ENCODE results near the gene UFSP2. TPM values are rescaled to one million over a fixed set of nuclear protein-coding genes. Genes with fewer than 3 reads are reported as not detected.
A peak's percentile ranks its signal among the peaks of the same experiment; 100 is the strongest.

UFSP2 gene
- total RNA-seq, 1 experiment from 2014 or later, result 22.7 TPM

- Histone ChIP-seq H4K20me1 (ENCODE audit: insufficient read depth) (no peaks in the 10 kb centered on the region), H3K27ac (no peak overlapping the region), H3F3A (ENCODE audit: insufficient read depth, low read depth) (no peaks in the 10 kb centered on the region), H3K4me1 (replicated peaks; ENCODE audit: insufficient read depth) (no peaks in the 10 kb centered on the region), H3K4me2 (no peak overlapping the region), H2AFZ (no peak overlapping the region), H3K4me3 (no peak overlapping the region), H3K79me2 (ENCODE audit: low read depth) (no peaks in the 10 kb centered on the region), H3K36me3 (ENCODE audit: low read depth) (no peaks in the 10 kb centered on the region), H3K9me2 (ENCODE audit: insufficient read depth) (no peaks in the 10 kb centered on the region), H3K27me3 (ENCODE audit: insufficient read depth, low read depth) (no peaks in the 10 kb centered on the region), H3K9me3 (ENCODE audit: insufficient read depth, low read depth) (no peaks in the 10 kb centered on the region)
- POLR2A ChIA-PET (ENCODE audit: unreplicated experiment), result no interaction called here
- TF ChIP-seq CTCF (conservative IDR thresholded peaks at IDR 0.05) (no peak), EZH2 (IDR thresholded peaks at IDR 0.05; ENCODE audit: low read depth) (no peak)
- CTCF ChIA-PET, result no interaction called here
- intact Hi-C loops (cut with micrococcal nuclease; ENCODE audit: unreplicated experiment), result no loop called here
- DNase-seq, result no peak
- no TSS peak for BruUV-seq (replicated peaks)
Observed at GRCh38 chr4:185435466-185435865, 9.7 kb upstream of the UFSP2 start.

DNA sequence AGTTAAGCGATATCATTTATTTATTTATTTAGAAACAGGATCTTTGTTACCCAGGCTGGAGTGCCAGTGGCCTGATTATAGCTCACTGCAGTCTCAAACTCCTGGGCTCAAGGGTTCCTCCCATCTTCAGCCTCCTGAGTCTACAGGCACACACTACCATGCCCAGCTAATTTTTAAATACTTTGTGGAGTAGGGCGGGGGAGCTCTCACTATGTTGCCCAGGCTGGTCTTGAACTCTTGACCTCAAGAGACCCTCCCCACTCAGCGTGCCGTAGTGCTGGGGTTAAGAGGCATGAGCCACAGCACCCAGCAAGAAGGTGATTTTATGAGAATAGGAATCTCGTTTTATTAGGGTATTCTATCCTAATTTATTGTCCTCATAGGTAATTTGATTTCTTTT is 3.9 kb upstream of the UFSP2 start:
- no peaks in the 10 kb centered on the region for H3K9me3 ChIP-seq (ENCODE audit: insufficient read depth, low read depth)
- TF ChIP-seq EZH2 (IDR thresholded peaks at IDR 0.05; ENCODE audit: low read depth) (no peak), CTCF (conservative IDR thresholded peaks at IDR 0.05) (no peak)
- POLR2A ChIA-PET (ENCODE audit: unreplicated experiment), result no interaction called here
- no peaks in the 10 kb centered on the region for H3K9me2 ChIP-seq (ENCODE audit: insufficient read depth)
- no peak for DNase-seq
- no peak overlapping the region for H3K27ac ChIP-seq
- intact Hi-C loops (cut with micrococcal nuclease; ENCODE audit: unreplicated experiment), result loop anchor here (5.0 kb wide), 1 partner anchor 168 kb away; no protein-coding TSS in a partner anchor
- no peak overlapping the region for H3K4me3 ChIP-seq
- no peaks in the 10 kb centered on the region for H3F3A ChIP-seq (ENCODE audit: insufficient read depth, low read depth)
- no peak overlapping the region for H3K4me2 ChIP-seq
- BruUV-seq (replicated peaks), result no TSS peak
- 0 out of 2 replicates have a peak, but pooled peaks cover 4% of the 10 kb centered on the region for H3K79me2 ChIP-seq (ENCODE audit: low read depth)
- CTCF ChIA-PET, result no interaction called here
- H3K36me3 ChIP-seq (ENCODE audit: low read depth), result no peaks in the 10 kb centered on the region
- H4K20me1 ChIP-seq (ENCODE audit: insufficient read depth), result no peaks in the 10 kb centered on the region
- no peaks in the 10 kb centered on the region for H3K27me3 ChIP-seq (ENCODE audit: insufficient read depth, low read depth)
- no peak overlapping the region for H2AFZ ChIP-seq
- peaks cover 5% of the 10 kb centered on the region for H3K4me1 ChIP-seq (replicated peaks; ENCODE audit: insufficient read depth)

- H4K20me1 ChIP-seq (ENCODE audit: insufficient read depth), result no peaks in the 10 kb centered on the region
- H2AFZ ChIP-seq, result no peak overlapping the region
- no peak overlapping the region for H3K4me2 ChIP-seq
- no peaks in the 10 kb centered on the region for H3F3A ChIP-seq (ENCODE audit: insufficient read depth, low read depth)
- H3K79me2 ChIP-seq (ENCODE audit: low read depth), result 0 out of 2 replicates have a peak, but pooled peaks cover 4% of the 10 kb centered on the region
- intact Hi-C loops (cut with micrococcal nuclease; ENCODE audit: unreplicated experiment), result loop anchor here (5.0 kb wide), 1 partner anchor 170 kb away; no protein-coding TSS in a partner anchor
- no peaks in the 10 kb centered on the region for H3K27me3 ChIP-seq (ENCODE audit: insufficient read depth, low read depth)
- ChIA-PET CTCF (no interaction called here), POLR2A (ENCODE audit: unreplicated experiment) (interaction anchor here (1.0 kb wide), 1 partner anchor 133 kb away, joined by 8 read pairs; no protein-coding TSS in a partner anchor)
- TF ChIP-seq EZH2 (IDR thresholded peaks at IDR 0.05; ENCODE audit: low read depth), result no peak
- TF ChIP-seq CTCF (conservative IDR thresholded peaks at IDR 0.05), result no peak
- no peak for DNase-seq
- no peak overlapping the region for H3K4me3 ChIP-seq
- H3K9me2 ChIP-seq (ENCODE audit: insufficient read depth), result no peaks in the 10 kb centered on the region
- H3K9me3 ChIP-seq (ENCODE audit: insufficient read depth, low read depth), result no peaks in the 10 kb centered on the region
- peaks cover 10% of the 10 kb centered on the region for H3K4me1 ChIP-seq (replicated peaks; ENCODE audit: insufficient read depth)
- TSS peak; percentile 35 for BruUV-seq (replicated peaks)
- no peak overlapping the region for H3K27ac ChIP-seq
- H3K36me3 ChIP-seq (ENCODE audit: low read depth), result no peaks in the 10 kb centered on the region
Observed at GRCh38 chr4:185426960-185427688, 1.4 kb upstream of the UFSP2 start.
